ENCODE data around the gene PLEKHM3. TPM values are rescaled to one million over a fixed set of nuclear protein-coding genes. Genes with fewer than 3 reads are reported as not detected.
A peak's percentile ranks its signal among the peaks of the same experiment; 100 is the strongest.

Gene PLEKHM3
- total RNA-seq, 1 donor from 2014 or later: 6.8 TPM

DNA sequence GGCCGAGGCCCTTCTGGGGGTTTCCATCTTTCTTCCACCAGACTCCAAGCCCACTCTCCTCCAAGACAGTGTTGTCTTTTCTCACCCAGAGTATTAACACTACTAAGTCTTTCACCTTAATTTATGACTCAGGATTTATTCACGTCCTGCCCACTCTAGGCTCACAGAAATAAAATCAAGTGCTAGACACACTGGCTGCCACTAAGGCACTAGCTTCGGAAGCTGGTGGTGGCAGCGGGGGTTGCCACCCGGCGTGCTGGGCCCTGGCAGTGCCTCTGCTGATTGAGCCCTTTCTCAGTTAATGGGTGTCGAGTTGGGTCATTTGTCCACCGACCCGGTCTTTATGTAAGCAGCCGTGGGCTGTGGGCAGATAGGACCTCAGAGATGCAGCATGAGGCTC lies 162.0 kb downstream of the PLEKHM3 start:
- no peak for DNase-seq (ENCODE audit: low read depth, low spot score)
- H3K36me3 Mint-ChIP-seq (ENCODE audit: low read depth): no peaks in the 10 kb centered on the region
- no peak overlapping the region for H3K27ac Mint-ChIP-seq (ENCODE audit: unreplicated experiment)
- no peaks in the 10 kb centered on the region for H3K27me3 Mint-ChIP-seq (ENCODE audit: low read depth)
- no peak overlapping the region for H3K4me3 Mint-ChIP-seq
- peaks cover 6% of the 10 kb centered on the region for H3K4me1 Mint-ChIP-seq
- H3K9me3 Mint-ChIP-seq: no peaks in the 10 kb centered on the region
- TF ChIP-seq, protein P1, sequence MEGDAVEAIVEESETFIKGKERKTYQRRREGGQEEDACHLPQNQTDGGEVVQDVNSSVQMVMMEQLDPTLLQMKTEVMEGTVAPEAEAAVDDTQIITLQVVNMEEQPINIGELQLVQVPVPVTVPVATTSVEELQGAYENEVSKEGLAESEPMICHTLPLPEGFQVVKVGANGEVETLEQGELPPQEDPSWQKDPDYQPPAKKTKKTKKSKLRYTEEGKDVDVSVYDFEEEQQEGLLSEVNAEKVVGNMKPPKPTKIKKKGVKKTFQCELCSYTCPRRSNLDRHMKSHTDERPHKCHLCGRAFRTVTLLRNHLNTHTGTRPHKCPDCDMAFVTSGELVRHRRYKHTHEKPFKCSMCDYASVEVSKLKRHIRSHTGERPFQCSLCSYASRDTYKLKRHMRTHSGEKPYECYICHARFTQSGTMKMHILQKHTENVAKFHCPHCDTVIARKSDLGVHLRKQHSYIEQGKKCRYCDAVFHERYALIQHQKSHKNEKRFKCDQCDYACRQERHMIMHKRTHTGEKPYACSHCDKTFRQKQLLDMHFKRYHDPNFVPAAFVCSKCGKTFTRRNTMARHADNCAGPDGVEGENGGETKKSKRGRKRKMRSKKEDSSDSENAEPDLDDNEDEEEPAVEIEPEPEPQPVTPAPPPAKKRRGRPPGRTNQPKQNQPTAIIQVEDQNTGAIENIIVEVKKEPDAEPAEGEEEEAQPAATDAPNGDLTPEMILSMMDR (conservative IDR thresholded peaks at IDR 0.05): no peak

DNA sequence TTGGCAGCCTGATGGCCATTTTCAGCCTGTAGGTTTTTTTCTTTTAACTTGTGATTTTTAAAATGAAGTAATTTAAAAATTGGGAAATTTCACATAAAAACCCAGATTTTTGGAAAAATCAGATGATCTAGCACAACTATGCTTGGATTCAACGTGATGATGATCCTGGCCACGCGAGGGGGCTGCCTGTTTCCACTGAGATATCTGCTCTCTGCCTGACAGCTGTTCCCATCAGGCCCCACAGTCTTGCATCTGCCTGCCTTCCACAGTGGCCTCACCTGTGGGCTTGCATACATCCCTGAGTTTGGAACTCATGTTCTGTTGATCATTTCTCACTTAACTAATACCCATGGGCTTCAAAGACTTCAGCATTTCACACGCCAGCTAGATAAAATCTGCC lies 163.5 kb downstream of the PLEKHM3 start:
- Mint-ChIP-seq H3K9me3 (no peaks in the 10 kb centered on the region), H3K36me3 (ENCODE audit: low read depth) (no peaks in the 10 kb centered on the region), H3K4me1 (peaks cover under 1% of the 10 kb centered on the region), H3K4me3 (no peak overlapping the region), H3K27ac (ENCODE audit: unreplicated experiment) (peak overlapping the region; percentile 77), H3K27me3 (ENCODE audit: low read depth) (no peaks in the 10 kb centered on the region)
- DNase-seq (ENCODE audit: low read depth, low spot score): no peak
- TF ChIP-seq, protein P1 (conservative IDR thresholded peaks at IDR 0.05): no peak

DNA sequence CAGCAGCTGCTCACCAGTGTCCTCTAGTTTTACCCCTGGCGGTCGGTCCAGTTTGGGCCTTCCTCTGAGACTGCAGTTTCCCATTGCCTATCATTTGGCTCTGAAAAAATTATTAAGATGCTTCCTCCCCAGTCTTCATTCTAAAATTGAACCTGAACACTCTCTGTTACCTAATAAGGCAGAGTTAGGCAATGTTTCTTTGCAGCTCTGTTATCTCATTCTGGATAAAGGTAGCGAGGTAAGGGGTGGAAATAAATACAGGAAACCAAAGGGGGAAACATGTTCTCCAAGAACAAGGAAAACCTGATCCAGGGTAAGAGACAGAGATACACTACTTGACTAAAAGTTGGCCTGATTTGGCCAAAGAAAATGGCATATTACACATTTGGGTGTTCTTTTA lies 164.6 kb downstream of the PLEKHM3 start:
- H3K27me3 Mint-ChIP-seq (ENCODE audit: low read depth): no peaks in the 10 kb centered on the region
- no peak overlapping the region for H3K4me3 Mint-ChIP-seq
- no peak overlapping the region for H3K27ac Mint-ChIP-seq (ENCODE audit: unreplicated experiment)
- H3K9me3 Mint-ChIP-seq: no peaks in the 10 kb centered on the region
- H3K4me1 Mint-ChIP-seq: no peaks in the 10 kb centered on the region
- DNase-seq (ENCODE audit: low read depth, low spot score): no peak
- no peaks in the 10 kb centered on the region for H3K36me3 Mint-ChIP-seq (ENCODE audit: low read depth)
- TF ChIP-seq, protein P1 (conservative IDR thresholded peaks at IDR 0.05): no peak

DNA sequence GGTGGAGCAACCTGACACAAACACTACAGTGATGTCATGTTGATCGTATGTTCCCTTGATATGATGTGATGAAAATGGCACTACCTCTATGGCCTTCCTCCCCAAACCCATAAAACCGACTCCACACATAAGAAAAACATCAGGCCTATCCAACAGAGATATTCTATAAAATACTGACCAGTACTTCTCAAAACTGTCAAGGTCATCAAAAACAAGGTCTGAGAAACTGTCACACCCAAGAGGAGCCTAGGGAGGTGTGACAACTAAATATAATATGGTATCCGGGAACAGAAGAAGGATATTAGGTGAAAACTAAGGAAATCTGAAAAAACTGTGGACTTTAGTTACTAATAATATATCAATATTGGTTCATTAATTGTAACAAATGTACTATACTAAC lies 169.7 kb downstream of the PLEKHM3 start:
- Mint-ChIP-seq H3K4me3 (no peak overlapping the region), H3K27ac (ENCODE audit: unreplicated experiment) (no peak overlapping the region), H3K9me3 (no peaks in the 10 kb centered on the region), H3K27me3 (ENCODE audit: low read depth) (no peaks in the 10 kb centered on the region), H3K4me1 (peaks cover 9% of the 10 kb centered on the region), H3K36me3 (ENCODE audit: low read depth) (no peaks in the 10 kb centered on the region)
- DNase-seq (ENCODE audit: low read depth, low spot score): no peak
- TF ChIP-seq, protein P1 (conservative IDR thresholded peaks at IDR 0.05): no peak

DNA sequence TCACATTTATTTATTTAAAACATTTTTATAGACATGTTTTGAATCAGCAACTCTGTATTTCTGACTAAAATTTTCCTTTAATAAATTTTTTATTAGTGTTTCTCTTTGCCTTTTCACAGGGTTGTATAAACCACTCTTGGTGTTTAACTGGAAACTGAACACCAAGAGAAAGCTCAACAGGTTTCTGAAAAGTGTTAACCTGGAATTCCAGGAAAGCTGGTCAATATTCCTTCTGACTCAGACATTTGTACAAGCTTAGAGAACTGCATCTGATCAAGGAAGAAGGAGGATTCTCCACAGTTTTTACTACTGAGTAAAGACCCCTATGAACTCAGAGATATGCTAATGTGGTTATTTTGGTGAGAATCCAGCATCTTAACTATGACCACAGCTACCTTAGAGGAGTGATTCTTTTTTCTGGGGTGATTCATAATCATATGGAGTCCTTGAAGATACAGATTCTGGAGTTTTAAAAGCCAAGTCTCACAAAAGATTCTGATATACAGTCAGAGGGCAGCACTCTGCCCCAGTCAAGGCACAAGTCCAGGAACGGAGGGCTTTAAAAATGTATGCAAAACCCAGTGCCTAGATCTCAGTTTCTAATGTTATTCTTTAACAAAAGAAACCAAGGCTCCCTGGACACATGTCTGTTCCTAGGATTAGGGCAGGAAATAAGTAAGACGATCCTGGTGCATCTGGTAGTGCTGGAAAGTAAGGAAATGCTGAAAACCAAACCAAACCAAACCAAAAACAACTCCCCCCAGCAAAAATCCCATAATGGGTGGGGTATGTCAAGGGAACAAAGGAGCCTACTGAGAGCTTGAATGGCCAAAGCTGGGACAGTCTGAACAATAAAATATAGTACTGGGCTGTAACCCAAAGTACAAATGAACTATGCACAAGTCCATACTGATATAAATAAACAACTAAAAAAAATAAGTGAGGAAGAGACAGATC lies 170.6 kb downstream of the PLEKHM3 start:
- no peak for DNase-seq (ENCODE audit: low read depth, low spot score)
- H3K4me1 Mint-ChIP-seq: peaks cover 9% of the 10 kb centered on the region
- no peaks in the 10 kb centered on the region for H3K9me3 Mint-ChIP-seq
- H3K27me3 Mint-ChIP-seq (ENCODE audit: low read depth): no peaks in the 10 kb centered on the region
- no peak overlapping the region for H3K4me3 Mint-ChIP-seq
- TF ChIP-seq, protein P1 (conservative IDR thresholded peaks at IDR 0.05): no peak
- H3K36me3 Mint-ChIP-seq (ENCODE audit: low read depth): no peaks in the 10 kb centered on the region
- no peak overlapping the region for H3K27ac Mint-ChIP-seq (ENCODE audit: unreplicated experiment)

Data from neural crest cell (in vitro differentiated cells).